ENCODE results near the gene PODXL. TPM values are rescaled to one million over a fixed set of nuclear protein-coding genes. Genes with fewer than 3 reads are reported as not detected.
"Not testable (repeated sequence)": the region's sequence is repeated elsewhere in the genome, so short reads cannot be mapped to it uniquely, and the experiment has no call there.

Gene PODXL
- total RNA-seq, 1 donor from 2014 or later = 64.4 TPM

- DNase-seq (ENCODE audit: low spot score) = no peak
Measured at GRCh38 chr7:131495669-131496498, 60.5 kb downstream of the PODXL start.

DNA sequence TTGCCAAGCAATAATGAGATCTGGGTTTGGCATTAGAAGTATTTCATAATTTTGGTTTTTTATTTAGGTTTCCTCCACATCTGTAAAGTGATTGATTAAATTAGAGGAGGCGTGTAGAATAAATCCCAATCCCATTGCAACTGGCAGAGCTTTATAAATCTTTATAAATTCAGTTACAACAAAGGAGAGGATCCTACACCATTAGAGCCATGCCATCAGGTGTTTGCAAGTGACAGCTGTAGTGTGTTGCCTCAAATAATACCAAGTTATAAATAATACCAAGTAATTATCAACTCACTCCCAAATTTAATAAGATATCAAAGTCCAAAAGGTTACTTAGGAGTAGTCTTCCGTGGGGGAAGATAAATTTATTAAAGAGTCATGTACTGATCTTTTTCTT, 62.2 kb downstream of the PODXL start:
- no peak for DNase-seq (ENCODE audit: low spot score)

DNA sequence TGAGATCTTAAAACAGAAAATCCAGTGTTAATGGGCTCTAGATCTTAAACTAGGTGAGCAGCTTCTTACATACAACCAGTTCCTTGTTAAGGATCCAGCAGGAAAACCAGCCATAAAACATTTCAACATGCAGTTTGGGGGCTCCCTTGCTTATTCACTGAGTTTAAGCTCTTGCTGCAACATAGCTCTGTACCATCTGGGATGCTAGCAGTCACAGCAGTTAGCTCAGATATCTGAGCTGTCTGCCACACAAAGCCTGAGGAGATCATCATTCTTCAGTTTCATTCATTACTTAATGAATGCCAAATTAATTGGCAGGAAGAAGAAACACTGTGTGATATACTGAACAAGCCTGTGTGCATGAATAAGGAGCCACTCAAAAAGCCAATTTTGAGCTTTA, 62.8 kb downstream of the PODXL start:
- DNase-seq (ENCODE audit: low spot score) = no peak

DNA sequence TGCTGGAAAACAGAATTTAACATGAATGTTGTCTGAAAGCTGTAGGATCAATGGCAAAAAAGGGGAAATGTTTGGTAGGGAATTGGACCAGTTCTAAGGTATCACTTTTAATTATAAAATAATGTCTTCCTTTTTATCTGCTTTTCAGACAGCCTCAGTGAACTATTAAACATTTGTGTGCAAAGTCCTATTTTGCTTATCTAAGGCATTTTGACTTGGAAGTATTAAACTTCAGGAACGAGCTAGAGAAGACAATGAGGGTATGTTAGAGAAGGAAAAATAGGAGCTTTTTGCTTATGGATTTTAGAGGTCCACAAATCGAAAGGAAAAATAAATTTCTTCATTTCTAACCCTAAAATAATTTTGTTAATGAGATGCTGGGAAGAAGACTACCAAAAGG, 63.3 kb downstream of the PODXL start:
- DNase-seq (ENCODE audit: low spot score) = no peak

DNA sequence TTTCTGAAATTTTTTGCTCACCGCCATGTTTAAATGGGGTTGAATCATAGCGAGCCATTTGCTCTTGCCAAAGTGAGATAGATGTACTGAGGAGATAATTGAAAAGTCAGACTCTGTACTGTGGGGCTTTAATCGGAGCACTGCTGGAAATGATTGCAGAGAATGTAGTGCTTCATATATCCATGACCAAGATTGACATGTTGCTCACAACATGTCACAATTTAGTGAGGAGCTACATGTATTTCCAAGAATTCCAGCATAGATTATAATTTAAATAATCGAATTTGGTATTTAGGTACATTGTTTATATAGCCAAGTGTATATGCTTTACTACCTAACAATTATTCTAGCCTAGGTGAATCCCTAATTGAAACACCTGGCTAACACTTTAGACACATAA, 66.5 kb downstream of the PODXL start:
- DNase-seq (ENCODE audit: low spot score) = no peak

GRCh38 chr7:131489196-131489595, 67.2 kb downstream of the PODXL start:
- DNase-seq (ENCODE audit: low spot score) = no peak

GRCh38 chr7:131488361-131488760, 68.1 kb downstream of the PODXL start:
- DNase-seq (ENCODE audit: low spot score) = no peak

- no peak for DNase-seq (ENCODE audit: low spot score)
Measured at GRCh38 chr7:131487217-131487616, 69.2 kb downstream of the PODXL start.

DNA sequence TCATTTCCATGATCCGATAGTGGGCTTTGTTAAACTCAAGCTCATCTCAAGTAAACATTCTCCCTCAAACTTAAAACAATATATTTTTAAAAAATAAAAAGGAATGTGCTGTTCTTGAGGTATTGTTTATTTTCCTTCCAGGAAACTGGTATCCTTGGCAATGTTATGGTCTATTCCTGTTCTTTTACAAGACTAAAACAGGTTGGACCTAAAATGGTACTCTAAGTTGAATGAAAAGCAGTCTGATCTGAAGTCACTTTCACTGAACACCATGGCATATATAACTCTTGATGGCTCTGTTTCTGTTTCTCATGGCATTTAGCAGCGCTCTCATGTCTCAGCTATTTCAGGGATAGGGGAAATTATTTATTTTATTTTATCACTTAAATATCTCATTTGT, 70.1 kb downstream of the PODXL start:
- DNase-seq (ENCODE audit: low spot score) = no peak

GRCh38 chr7:131483586-131483985, 72.8 kb downstream of the PODXL start:
- DNase-seq (ENCODE audit: low spot score) = no peak

DNA sequence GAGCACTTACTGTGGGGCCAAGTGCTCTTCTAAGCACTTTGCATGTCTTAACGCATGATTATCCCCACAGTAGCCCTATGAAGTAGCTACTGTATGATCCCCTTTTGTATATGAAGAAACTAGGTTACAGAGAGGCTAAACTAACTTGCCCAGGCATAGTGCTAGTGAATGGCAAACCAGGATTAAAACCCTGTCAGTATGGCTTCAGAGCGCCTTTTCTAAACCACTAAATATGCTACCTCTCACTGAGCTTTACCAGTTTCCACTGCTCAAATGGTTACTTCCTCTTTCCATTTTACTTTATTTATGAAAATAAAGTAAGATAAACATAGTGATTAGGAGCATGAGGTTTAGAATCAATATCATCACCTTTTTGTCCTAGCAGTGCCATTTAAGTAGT, 73.6 kb downstream of the PODXL start:
- no peak for DNase-seq (ENCODE audit: low spot score)

DNA sequence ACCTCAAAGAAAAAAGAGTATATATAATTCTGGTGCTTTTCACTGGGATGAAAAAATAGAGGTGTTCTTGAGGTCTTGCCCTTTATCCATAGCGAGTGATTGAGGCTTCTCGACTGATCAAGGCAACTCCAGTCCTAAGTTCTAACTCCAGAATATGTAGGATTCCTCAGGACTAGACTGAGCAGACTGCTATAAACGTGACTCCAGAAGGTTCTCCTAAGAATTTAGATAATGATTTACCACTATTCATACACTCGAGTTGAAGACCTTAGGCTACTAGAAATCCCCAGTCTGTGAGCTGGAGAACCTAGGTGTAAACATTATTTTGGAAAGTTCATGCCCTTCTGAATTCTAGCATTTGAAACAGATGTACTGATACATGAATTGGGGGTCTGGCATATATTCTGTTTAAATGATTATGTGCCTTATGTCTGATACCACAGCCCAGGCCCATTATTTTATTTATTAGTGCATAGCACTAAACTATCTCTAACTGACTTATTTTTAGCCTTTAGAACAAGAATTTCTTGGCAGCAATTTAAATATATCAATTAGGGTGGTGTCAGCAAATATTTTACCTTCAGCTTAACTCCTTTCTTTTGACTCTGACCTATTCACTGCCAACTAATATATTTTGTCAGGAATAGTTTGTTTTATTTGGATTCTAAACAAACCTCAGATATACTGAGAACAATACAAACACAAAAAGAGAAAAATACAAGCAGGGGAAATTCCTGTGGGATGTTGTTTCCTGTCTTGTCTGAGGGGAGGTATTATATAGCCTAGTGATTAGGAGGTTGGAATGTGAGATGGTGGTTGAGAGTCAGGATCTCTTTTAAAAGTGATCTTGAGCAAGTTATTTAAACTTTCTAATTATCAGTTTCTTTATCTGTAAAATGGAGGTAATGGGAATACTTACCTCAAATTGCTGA, 75.8 kb downstream of the PODXL start:
- no peak for DNase-seq (ENCODE audit: low spot score)

DNA sequence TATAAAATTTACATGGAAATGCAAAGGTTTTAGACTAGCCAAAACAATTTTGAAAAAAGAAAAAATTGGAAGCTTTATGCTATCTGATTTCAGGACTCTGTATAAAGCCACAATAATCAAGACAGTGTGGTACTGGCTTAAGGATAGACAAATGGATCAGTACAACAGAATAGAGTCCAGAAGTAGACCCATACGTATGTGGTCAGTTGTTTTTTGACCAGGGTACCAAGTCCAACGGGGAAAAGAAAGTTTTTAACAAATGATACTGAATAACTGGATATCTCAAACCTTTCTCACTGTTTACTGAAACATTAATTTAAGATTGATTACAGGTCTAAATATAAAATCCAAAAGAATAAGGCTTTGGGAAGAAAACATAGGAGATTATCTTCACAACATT, 79.7 kb downstream of the PODXL start:
- DNase-seq (ENCODE audit: low spot score) = no peak

- DNase-seq (ENCODE audit: low spot score) = no peak
Measured at GRCh38 chr7:131471250-131472004, 85.0 kb downstream of the PODXL start.

DNA sequence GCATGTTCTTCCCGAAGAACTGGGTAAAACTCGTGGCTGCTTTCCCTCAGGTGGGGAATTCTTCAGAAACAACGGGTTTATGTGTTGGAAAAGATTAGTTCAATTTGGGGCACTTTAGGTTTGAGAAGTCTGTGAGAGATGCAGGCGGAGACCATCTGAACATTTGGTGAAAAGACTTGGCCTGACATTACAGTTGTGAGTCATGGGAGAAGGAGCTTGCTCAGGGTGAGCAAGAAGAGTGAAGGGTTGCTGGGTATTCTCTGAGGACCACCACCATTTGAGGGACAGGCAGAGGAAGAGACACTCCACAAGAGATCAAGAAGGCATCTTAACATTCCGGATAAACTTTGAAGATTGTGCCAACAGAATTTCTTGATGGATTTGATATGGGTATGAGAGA, 88.6 kb downstream of the PODXL start:
- no peak for DNase-seq (ENCODE audit: low spot score)

GRCh38 chr7:131466735-131467365, 89.6 kb downstream of the PODXL start:
- DNase-seq (ENCODE audit: low spot score) = no peak

DNA sequence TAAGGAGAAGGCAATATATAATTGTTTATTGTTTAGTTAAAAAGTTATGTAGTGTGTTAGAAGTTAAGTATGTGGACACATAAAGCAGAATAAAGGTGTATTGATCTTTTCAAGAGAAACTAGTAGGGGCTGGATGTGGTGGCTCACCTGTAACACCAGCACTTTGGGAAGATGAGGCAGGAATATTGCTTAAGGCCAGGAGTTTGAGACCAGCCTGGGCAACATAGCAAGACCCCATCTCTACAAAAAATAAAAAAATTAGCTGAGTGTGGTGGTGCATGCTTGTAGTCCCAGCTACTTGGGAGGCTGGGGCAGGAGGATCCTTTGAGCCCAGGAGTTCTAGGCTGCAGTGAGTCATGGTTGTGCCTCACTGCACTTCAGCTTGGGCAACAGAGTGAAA, 93.7 kb downstream of the PODXL start:
- not testable (repeated sequence) for DNase-seq (ENCODE audit: low spot score)

GRCh38 chr7:131462059-131462458, 94.4 kb downstream of the PODXL start:
- no peak for DNase-seq (ENCODE audit: low spot score)

DNA sequence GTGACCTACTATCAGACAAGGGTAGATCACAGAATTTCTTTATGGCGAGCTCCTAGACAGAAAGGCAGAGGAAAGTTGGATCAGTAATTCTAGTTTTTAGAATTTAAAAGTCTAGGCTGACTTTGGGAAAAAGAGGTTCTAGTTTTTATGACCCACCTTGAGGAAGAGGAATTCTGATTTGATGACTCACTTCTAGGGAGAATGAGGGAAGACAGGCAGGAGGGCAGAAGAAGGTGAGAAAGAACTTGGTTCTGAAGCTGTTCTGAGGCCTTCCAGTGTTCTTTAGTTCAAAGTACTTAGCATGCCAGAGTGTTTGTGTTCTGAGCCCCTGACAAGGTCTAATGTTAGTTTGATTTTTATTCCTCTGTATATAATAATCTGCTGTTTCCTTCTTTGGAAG, 97.2 kb downstream of the PODXL start:
- DNase-seq (ENCODE audit: low spot score) = no peak

GRCh38 chr7:131456338-131456737, 100.1 kb downstream of the PODXL start:
- no peak for DNase-seq (ENCODE audit: low spot score)

DNA sequence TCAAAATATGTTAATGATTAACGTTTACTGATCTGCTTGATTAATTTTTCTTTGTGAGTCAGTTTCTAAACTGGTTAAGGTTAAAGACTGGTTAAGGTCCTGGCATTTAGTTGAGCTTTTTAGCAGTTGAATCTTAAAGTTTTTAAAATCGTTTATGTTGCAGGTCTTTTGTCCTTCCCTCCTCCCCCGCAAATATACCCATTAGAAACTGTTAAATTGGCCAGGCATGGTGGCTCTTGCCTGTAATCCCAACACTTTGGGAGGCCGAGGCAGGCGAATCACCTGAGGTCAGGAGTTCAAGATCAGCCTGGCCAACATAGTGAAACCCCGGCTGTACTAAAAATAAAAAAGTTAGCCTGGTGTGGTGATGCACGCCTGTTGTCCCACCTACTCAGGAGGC, 100.9 kb downstream of the PODXL start:
- DNase-seq (ENCODE audit: low spot score) = no peak

GRCh38 chr7:131455001-131455400, 101.4 kb downstream of the PODXL start:
- DNase-seq (ENCODE audit: low spot score) = no peak

Data from ureter (tissue), 1 donor.